Glutamatergic neuron (in vitro differentiated cells): ENCODE measurements around the gene POU2AF3. TPM values are rescaled to one million over a fixed set of nuclear protein-coding genes. Genes with fewer than 3 reads are reported as not detected.
"Not testable (repeated sequence)": the region's sequence is repeated elsewhere in the genome, so short reads cannot be mapped to it uniquely, and the experiment has no call there.

Experiments used
- DNase-seq: peaks from one replicate; pipeline ENCODE4 v3.0.0; 2022
- H3K27ac Mint-ChIP-seq: one replicate; pipeline ENCODE4 v1.8.0; 2020; ENCODE audit warnings: mild to moderate bottlenecking, mixed read lengths, inconsistent platforms; ENCODE audit not compliant: unreplicated experiment
- H3K27me3 Mint-ChIP-seq: one replicate; pipeline ENCODE4 v1.8.0; 2020; ENCODE audit warnings: mild to moderate bottlenecking, moderate library complexity, mixed read lengths, inconsistent platforms; ENCODE audit not compliant: unreplicated experiment
- H3K36me3 Mint-ChIP-seq: one replicate; pipeline ENCODE4 v1.8.0; 2020; ENCODE audit warnings: mild to moderate bottlenecking, mixed read lengths, inconsistent platforms; ENCODE audit not compliant: unreplicated experiment
- H3K4me1 Mint-ChIP-seq: one replicate; pipeline ENCODE4 v1.8.0; 2020; ENCODE audit warnings: mild to moderate bottlenecking, low read depth, mixed read lengths, inconsistent platforms; ENCODE audit not compliant: unreplicated experiment
- H3K4me3 Mint-ChIP-seq: one replicate; pipeline ENCODE4 v1.8.0; 2020; ENCODE audit warnings: mild to moderate bottlenecking, mixed read lengths, inconsistent platforms; ENCODE audit not compliant: unreplicated experiment
- H3K9me3 Mint-ChIP-seq: one replicate; pipeline ENCODE4 v1.8.0; 2020; ENCODE audit warnings: mild to moderate bottlenecking, moderate library complexity, mixed read lengths, inconsistent platforms; ENCODE audit not compliant: unreplicated experiment
- total RNA-seq: library from RNA; stranded (reverse); fragmentation: NEBNext Ultra II Directional; extraction: Animal tissue kit (Norgen Biotek cat#: 25700); gene quantifications from one replicate; pipeline ENCODE4 v1.2.1, GENCODE V29; 2021; ENCODE audit not compliant: unreplicated experiment
- TF ChIP-seq, protein P1 (sequence below): fragments of 200-600 bp; sonication (generic); IDR thresholded peaks from one replicate; pipeline ENCODE4 v1.5.0; 2021; ENCODE audit not compliant: partially characterized antibody, unreplicated experiment

POU2AF3 gene
- total RNA-seq, 1 donor from 2014 or later, result not detected

- H3K27me3 Mint-ChIP-seq, result no peaks in the 10 kb centered on the region
- H3K4me1 Mint-ChIP-seq, result no peaks in the 10 kb centered on the region
- DNase-seq, result no peak
- no peaks in the 10 kb centered on the region for H3K36me3 Mint-ChIP-seq
- no peaks in the 10 kb centered on the region for H3K9me3 Mint-ChIP-seq
- H3K27ac Mint-ChIP-seq, result no peak overlapping the region
- no peak overlapping the region for H3K4me3 Mint-ChIP-seq
- TF ChIP-seq, protein P1, sequence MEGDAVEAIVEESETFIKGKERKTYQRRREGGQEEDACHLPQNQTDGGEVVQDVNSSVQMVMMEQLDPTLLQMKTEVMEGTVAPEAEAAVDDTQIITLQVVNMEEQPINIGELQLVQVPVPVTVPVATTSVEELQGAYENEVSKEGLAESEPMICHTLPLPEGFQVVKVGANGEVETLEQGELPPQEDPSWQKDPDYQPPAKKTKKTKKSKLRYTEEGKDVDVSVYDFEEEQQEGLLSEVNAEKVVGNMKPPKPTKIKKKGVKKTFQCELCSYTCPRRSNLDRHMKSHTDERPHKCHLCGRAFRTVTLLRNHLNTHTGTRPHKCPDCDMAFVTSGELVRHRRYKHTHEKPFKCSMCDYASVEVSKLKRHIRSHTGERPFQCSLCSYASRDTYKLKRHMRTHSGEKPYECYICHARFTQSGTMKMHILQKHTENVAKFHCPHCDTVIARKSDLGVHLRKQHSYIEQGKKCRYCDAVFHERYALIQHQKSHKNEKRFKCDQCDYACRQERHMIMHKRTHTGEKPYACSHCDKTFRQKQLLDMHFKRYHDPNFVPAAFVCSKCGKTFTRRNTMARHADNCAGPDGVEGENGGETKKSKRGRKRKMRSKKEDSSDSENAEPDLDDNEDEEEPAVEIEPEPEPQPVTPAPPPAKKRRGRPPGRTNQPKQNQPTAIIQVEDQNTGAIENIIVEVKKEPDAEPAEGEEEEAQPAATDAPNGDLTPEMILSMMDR, result no peak
These were observed 20.9 kb downstream of the POU2AF3 start for GRCh38 chr11:111319296-111319695.

GRCh38 chr11:111320199-111320598, 21.9 kb downstream of the POU2AF3 start:
- H3K27me3 Mint-ChIP-seq, H3K4me3 Mint-ChIP-seq, DNase-seq, H3K27ac Mint-ChIP-seq, H3K4me1 Mint-ChIP-seq, H3K9me3 Mint-ChIP-seq, H3K36me3 Mint-ChIP-seq: not testable (repeated sequence)

DNA sequence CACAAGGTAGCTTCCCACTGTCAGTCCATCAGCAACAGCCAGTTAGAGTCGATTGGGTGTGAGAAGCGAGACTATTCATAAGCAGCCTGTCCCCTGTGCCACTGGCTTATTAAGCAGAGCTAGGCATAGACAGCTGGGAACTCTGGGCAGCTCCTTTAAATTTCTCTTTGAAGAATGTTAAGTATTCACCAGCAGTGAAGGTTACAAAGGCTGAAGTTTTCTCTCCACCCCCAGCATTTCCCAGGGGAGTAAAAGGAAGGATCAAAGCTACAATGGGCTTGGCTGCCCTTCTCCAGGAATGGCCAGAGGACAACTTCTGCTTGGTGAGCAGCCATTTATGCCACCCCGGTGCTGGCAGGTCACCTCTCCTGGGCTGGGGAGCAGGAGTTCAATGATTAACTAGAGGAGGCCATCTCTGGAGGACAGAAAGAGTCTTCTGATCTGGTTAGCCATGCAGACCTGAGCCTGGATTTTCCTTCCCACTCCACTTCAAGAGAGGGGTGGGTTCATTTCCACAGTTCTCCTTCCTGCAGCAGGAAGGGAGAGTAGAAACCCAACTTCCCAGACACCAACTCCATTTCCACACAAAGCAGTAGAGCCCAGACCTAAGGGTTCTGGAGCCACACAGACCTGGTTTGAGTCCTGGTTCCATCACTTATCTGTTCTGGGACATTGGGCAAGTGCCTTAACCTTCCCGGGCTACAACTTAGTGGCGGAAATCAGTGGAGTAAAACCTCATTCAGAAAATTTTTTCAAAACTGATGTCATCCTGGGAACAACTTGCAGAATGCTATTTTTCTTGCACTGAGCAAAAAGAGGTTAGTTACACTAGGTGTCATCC, 22.6 kb downstream of the POU2AF3 start:
- TF ChIP-seq, protein P1, result no peak
- Mint-ChIP-seq H3K27ac (no peak overlapping the region), H3K4me1 (no peaks in the 10 kb centered on the region), H3K9me3 (no peaks in the 10 kb centered on the region), H3K4me3 (no peak overlapping the region), H3K36me3 (no peaks in the 10 kb centered on the region), H3K27me3 (peaks cover 2% of the 10 kb centered on the region)
- DNase-seq, result no peak

GRCh38 chr11:111322534-111322933, 24.2 kb downstream of the POU2AF3 start:
- Mint-ChIP-seq H3K4me1 (no peaks in the 10 kb centered on the region), H3K9me3 (no peaks in the 10 kb centered on the region), H3K4me3 (no peak overlapping the region), H3K27me3 (peaks cover 2% of the 10 kb centered on the region), H3K36me3 (no peaks in the 10 kb centered on the region), H3K27ac (no peak overlapping the region)
- TF ChIP-seq, protein P1, result no peak
- DNase-seq, result no peak

DNA sequence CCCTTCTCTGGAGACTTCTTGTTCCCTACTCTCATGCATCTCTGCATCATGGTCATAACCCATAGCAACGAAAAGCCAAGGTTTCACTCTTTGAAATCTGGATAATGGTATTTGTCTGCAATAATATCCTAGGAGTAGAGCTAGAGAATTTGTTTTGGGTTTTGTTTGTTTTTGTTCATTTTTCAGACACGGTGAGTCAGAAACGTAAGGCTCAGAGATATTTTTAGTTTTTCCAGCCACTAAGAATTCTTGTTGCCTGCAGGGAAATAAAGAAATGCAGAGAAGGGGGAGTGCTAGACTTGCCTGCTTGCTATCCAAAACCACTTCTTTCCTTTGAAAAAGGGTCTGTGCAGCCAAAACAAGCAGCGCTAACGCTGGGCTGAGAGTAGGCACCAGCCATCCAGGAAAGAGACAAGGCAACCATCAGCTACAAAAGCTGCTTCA, 26.0 kb downstream of the POU2AF3 start:
- DNase-seq, result no peak
- H3K36me3 Mint-ChIP-seq, result no peaks in the 10 kb centered on the region
- no peaks in the 10 kb centered on the region for H3K9me3 Mint-ChIP-seq
- TF ChIP-seq, protein P1, result no peak
- peaks cover 2% of the 10 kb centered on the region for H3K27me3 Mint-ChIP-seq
- no peaks in the 10 kb centered on the region for H3K4me1 Mint-ChIP-seq
- no peak overlapping the region for H3K27ac Mint-ChIP-seq
- no peak overlapping the region for H3K4me3 Mint-ChIP-seq
